ENCODE results near the gene SMARCA1. TPM values are rescaled to one million over a fixed set of nuclear protein-coding genes. Genes with fewer than 3 reads are reported as not detected.
A peak's percentile ranks its signal among the peaks of the same experiment; 100 is the strongest.

The SMARCA1 gene
- total and polyA plus RNA-seq, 4 donors: 7.8 to 104 (median 15.7) TPM

DNA sequence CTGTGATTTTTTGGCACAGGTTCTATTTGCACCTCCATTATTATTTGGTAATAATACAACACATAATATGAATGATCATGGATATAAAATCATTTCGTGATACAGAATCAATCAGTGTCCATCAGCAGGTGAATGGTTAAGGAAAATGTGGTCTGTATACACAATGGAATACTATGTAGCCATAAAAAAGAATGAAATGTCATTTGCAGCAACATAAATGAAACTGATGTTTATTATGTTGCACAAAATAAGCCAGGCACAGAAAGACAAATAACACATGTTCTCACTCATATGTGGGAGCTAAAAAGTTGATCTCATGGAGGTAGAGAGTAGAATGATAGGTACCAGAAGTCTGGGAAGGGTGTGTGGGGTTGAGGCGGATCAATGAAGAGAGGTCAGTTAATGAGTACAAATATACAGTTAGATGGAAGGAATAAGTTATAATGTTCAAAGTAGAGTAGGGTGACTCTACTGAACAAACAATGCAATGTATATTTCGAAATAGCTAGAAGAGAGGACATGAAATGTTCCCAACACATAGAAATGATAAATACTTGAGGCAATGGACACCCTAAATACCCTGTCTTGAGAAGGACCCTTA is 1.1 kb upstream of the SMARCA1 start:
- ATAC-seq (ENCODE audit: insufficient read depth, low FRiP score) (no peak), DNase-seq (no peak)
- Histone ChIP-seq H3K4me3 (no peak overlapping the region), H3K9ac (ENCODE audit: insufficient read depth in 1 of 2, low read length in 2 of 2) (no peak overlapping the region), H3K27ac (ENCODE audit: low read depth in 1 of 2, low read length in 1 of 2) (no peak overlapping the region), H3K27me3 (ENCODE audit: control insufficient read depth in 3 of 3, insufficient read depth in 3 of 3, low read length in 2 of 3) (no peaks in the 10 kb centered on the region), H3K36me3 (ENCODE audit: control insufficient read depth in 4 of 4, insufficient read depth in 4 of 4, low read length in 4 of 4) (peaks cover 0 to 4% (median 0%) of the 10 kb centered on the region in 4 donors), H3K9me3 (ENCODE audit: control insufficient read depth in 4 of 4, insufficient read depth in 3 of 4, low read length in 3 of 4) (peaks cover 0 to 2% (median 0%) of the 10 kb centered on the region in 4 donors), H3K4me1 (ENCODE audit: control insufficient read depth in 5 of 5, insufficient read depth in 5 of 5, low read length in 5 of 5) (no peaks in the 10 kb centered on the region)
- 68 to 94% methylated on average over 3 of the region's 3 CpGs for WGBS, 2 donors
- TF ChIP-seq, protein P1, sequence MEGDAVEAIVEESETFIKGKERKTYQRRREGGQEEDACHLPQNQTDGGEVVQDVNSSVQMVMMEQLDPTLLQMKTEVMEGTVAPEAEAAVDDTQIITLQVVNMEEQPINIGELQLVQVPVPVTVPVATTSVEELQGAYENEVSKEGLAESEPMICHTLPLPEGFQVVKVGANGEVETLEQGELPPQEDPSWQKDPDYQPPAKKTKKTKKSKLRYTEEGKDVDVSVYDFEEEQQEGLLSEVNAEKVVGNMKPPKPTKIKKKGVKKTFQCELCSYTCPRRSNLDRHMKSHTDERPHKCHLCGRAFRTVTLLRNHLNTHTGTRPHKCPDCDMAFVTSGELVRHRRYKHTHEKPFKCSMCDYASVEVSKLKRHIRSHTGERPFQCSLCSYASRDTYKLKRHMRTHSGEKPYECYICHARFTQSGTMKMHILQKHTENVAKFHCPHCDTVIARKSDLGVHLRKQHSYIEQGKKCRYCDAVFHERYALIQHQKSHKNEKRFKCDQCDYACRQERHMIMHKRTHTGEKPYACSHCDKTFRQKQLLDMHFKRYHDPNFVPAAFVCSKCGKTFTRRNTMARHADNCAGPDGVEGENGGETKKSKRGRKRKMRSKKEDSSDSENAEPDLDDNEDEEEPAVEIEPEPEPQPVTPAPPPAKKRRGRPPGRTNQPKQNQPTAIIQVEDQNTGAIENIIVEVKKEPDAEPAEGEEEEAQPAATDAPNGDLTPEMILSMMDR (IDR thresholded peaks at IDR 0.05; ENCODE audit: control extremely low read depth, extremely low read depth): no peak

DNA sequence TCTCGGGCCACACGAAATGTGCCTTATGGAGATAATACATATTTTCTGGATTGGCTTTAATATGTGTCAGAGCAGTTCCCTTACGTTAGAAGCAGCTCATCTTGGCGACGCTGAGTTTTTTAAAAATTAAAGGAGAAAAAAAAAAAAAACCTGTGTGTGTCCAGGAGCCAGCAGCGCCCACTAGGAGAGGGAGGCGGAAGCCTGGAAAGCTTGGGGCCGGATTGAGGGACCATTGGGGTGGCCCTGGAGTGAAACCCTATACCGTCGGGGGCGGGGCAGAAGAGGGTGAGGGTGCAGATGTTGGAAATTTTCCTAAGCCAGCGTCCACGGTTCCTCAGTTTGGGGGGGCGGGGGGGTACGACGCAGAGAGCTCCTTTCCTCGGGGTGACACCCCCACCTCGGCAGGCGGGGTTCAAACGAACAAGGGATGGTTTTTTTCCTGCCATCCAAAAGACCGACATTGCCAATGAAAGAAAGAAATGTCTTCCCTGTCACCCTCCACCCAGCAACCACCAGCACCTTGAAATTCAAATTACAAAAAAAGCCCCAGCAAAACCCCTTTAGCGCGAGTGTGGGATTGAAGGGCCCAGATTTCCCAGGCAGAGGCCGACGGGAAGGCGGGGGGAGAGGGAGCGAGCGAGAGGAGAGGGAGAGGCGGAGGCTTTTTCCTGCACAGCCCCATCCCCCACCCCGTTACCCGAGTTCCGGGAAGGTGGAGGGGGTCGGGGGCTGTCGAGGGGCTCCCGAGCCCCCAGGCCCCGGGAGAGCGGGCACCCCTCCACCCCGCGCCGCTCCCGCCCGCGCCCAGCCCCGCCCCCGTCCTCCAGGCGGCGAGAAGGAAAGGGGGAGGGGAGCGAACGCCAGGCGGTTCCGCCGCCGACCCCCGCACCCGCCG is 859 bp downstream of the SMARCA1 start:
- peak overlapping the region; percentile 76 to 79 for H3K27ac ChIP-seq (ENCODE audit: low read depth in 1 of 2, low read length in 1 of 2)
- WGBS, 2 donors: 3 to 27% methylated on average over 17 to 56 of the region's 56 CpGs

DNA sequence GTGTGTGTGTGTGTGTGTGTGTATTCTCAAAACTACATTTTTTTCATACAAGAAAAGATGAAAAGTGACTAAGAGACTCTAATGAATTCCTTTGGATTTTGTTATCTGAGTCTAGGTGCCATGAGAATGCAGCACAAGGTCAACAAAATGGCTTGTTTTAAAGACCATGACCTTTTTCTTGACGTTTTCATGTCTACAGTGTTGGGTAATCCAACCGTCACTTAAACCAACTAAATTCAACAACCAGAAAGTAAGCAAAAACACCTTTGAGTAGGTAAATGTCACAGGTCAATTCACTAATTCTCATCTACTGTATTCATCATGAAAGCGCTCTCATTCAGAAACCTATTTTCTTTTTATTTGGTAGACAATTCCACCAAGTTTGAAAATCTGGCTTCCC is 3.1 kb downstream of the SMARCA1 start:
- no peak overlapping the region for H3K4me3 ChIP-seq
- H3K9ac ChIP-seq (ENCODE audit: insufficient read depth in 1 of 2, low read length in 2 of 2): no peak overlapping the region
- no peaks in the 10 kb centered on the region for H3K27me3 ChIP-seq (ENCODE audit: control insufficient read depth in 3 of 3, insufficient read depth in 3 of 3, low read length in 2 of 3)
- DNase-seq: no peak
- peaks cover 0 to 4% (median 0%) of the 10 kb centered on the region in 4 donors for H3K36me3 ChIP-seq (ENCODE audit: control insufficient read depth in 4 of 4, insufficient read depth in 4 of 4, low read length in 4 of 4)
- no peaks in the 10 kb centered on the region for H3K4me1 ChIP-seq (ENCODE audit: control insufficient read depth in 5 of 5, insufficient read depth in 5 of 5, low read length in 5 of 5)
- TF ChIP-seq, protein P1 (IDR thresholded peaks at IDR 0.05; ENCODE audit: control extremely low read depth, extremely low read depth): no peak
- ATAC-seq (ENCODE audit: insufficient read depth, low FRiP score): no peak
- no peak overlapping the region for H3K27ac ChIP-seq (ENCODE audit: low read depth in 1 of 2, low read length in 1 of 2)
- 63 to 76% methylated on average over 3 of the region's 3 CpGs for WGBS, 2 donors
- peaks cover 0 to 2% (median 0%) of the 10 kb centered on the region in 4 donors for H3K9me3 ChIP-seq (ENCODE audit: control insufficient read depth in 4 of 4, insufficient read depth in 3 of 4, low read length in 3 of 4)

More for the DNA sequence above, 859 bp downstream of the SMARCA1 start:
- TF ChIP-seq, protein P1 (IDR thresholded peaks at IDR 0.05; ENCODE audit: control extremely low read depth, extremely low read depth): no peak
- Histone ChIP-seq H3K4me3 (peak overlapping the region; percentile 50), H3K36me3 (ENCODE audit: control insufficient read depth in 4 of 4, insufficient read depth in 4 of 4, low read length in 4 of 4) (peaks cover 0 to 4% (median 0%) of the 10 kb centered on the region in 4 donors), H3K9ac (ENCODE audit: insufficient read depth in 1 of 2, low read length in 2 of 2) (peak overlapping the region; percentile 54 to 81), H3K27me3 (ENCODE audit: control insufficient read depth in 3 of 3, insufficient read depth in 3 of 3, low read length in 2 of 3) (no peaks in the 10 kb centered on the region), H3K9me3 (ENCODE audit: control insufficient read depth in 4 of 4, insufficient read depth in 3 of 4, low read length in 3 of 4) (peaks cover 0 to 2% (median 0%) of the 10 kb centered on the region in 4 donors), H3K4me1 (ENCODE audit: control insufficient read depth in 5 of 5, insufficient read depth in 5 of 5, low read length in 5 of 5) (no peaks in the 10 kb centered on the region)
- ATAC-seq (ENCODE audit: insufficient read depth, low FRiP score) (peak; percentile 68), DNase-seq (peak; percentile 77 to 85 (median 80))
